Hepatocyte (in vitro differentiated cells): ENCODE data around the gene DNAH9. TPM values are rescaled to one million over a fixed set of nuclear protein-coding genes. Genes with fewer than 3 reads are reported as not detected.
A peak's percentile ranks its signal among the peaks of the same experiment; 100 is the strongest.

Experiments
- DNase-seq: peaks from one replicate; pipeline ENCODE4 v3.0.0-alpha.2; 2016; ENCODE audit warnings: low spot score
- H2AFZ ChIP-seq: fragments of 200-600 bp; sonication (generic); 2 replicates; pipeline ENCODE4 v1.6.0; 2016; ENCODE audit warnings: antibody characterized with exemption, mild to moderate bottlenecking
- H3K27ac ChIP-seq: fragments of 200-600 bp; sonication (generic); 2 replicates; pipeline ENCODE4 v1.5.1; 2016; ENCODE audit warnings: mild to moderate bottlenecking
- H3K27me3 ChIP-seq: fragments of 200-600 bp; sonication (generic); 2 replicates; pipeline ENCODE4 v1.6.1; 2016
- H3K36me3 ChIP-seq: fragments of 200-600 bp; sonication (generic); replicated peaks from 2 replicates; pipeline ENCODE4 v1.5.1; 2016; ENCODE audit warnings: low read depth; ENCODE audit not compliant: insufficient read depth
- H3K4me1 ChIP-seq: fragments of 200-600 bp; sonication (generic); 2 replicates; pipeline ENCODE4 v1.5.1; 2016; ENCODE audit warnings: mild to moderate bottlenecking, moderate library complexity; ENCODE audit not compliant: insufficient read depth
- H3K4me2 ChIP-seq: fragments of 200-600 bp; sonication (generic); 2 replicates; pipeline ENCODE4 v1.6.0; 2016
- H3K4me3 ChIP-seq: fragments of 200-600 bp; sonication (generic); 2 replicates; pipeline ENCODE4 v1.5.1; 2016; ENCODE audit warnings: mild to moderate bottlenecking
- H3K79me2 ChIP-seq: fragments of 200-600 bp; sonication (generic); 2 replicates; pipeline ENCODE4 v1.6.0; 2017; ENCODE audit warnings: mild to moderate bottlenecking
- H3K9me2 ChIP-seq: fragments of 200-600 bp; sonication (generic); replicated peaks from 2 replicates; pipeline ENCODE4 v1.6.0; 2017; ENCODE audit warnings: mild to moderate bottlenecking; ENCODE audit not compliant: insufficient read depth
- H3K9me3 ChIP-seq: fragments of 200-600 bp; sonication (generic); 2 replicates; pipeline ENCODE4 v1.5.1; 2016; ENCODE audit warnings: low read depth, mild to moderate bottlenecking
- H4K20me1 ChIP-seq: fragments of 200-600 bp; sonication (generic); 2 replicates; pipeline ENCODE4 v1.6.0; 2016; ENCODE audit warnings: mild to moderate bottlenecking; ENCODE audit not compliant: insufficient read depth, poor library complexity, severe bottlenecking
- EZH2 ChIP-seq: fragments of 200-600 bp; sonication (generic); IDR thresholded peaks from 2 replicates; pipeline ENCODE4 v1.6.1; 2016; ENCODE audit warnings: antibody characterized with exemption, mild to moderate bottlenecking, borderline replicate concordance
- EZH2phosphoT487 ChIP-seq: fragments of 200-600 bp; sonication (generic); IDR thresholded peaks from one replicate; pipeline ENCODE4 v1.6.1; 2018; ENCODE audit warnings: antibody characterized with exemption, mild to moderate bottlenecking, low read depth, moderate library complexity; ENCODE audit not compliant: unreplicated experiment, severe bottlenecking
- WGBS: methylation state at CpG from one replicate; pipeline ENCODE4 v1.1.6; 2016; ENCODE audit warnings: low lambda C conversion rate; ENCODE audit errors: missing lambda C conversion rate; 5-methylcytosine and 5-hydroxymethylcytosine counted together
- polyA plus RNA-seq: library from polyadenylated mRNA; unstranded; fragments of >200 nt; fragmentation: Nextera tagmentation; extraction: Ambion mirVana; gene quantifications from 2 replicates; pipeline ENCODE4 v1.2.1, GENCODE V29; 2016
- total RNA-seq: library from RNA; depleted of rRNA; stranded (reverse); fragments of >200 nt; gene quantifications from 2 replicates; pipeline ENCODE4 v1.2.3, GENCODE V29; 2014
- TF ChIP-seq, protein P1 (sequence below): fragments of 200-600 bp; sonication (generic); IDR thresholded peaks from 2 replicates; pipeline ENCODE4 v1.5.1; 2016; ENCODE audit warnings: antibody characterized with exemption, mild to moderate bottlenecking; ENCODE audit not compliant: poor library complexity

DNAH9 gene
- total and polyA plus RNA-seq, 2 experiments from 2014 or later: 1.2 to 2.7 TPM

DNA sequence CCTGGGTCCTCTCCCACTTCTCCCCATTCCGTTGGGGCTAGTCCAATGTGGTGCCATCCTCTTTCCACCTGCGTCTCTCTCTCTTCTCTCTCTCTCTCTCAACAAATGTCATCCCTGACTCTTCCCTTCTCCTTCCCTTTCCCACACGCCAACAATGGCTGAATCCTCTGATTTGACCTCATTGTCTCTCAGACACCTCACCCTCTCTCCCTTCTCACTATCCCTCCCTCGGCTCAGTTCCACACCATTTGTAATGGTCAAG is 399.6 kb downstream of the DNAH9 start:
- Histone ChIP-seq H3K36me3 (no peaks in the 10 kb centered on the region), H3K4me2 (peak overlapping the region; percentile 78), H3K9me2 (no peaks in the 10 kb centered on the region), H2AFZ (peak overlapping the region; percentile 97), H3K79me2 (peaks cover 12% of the 10 kb centered on the region), H3K27me3 (no peaks in the 10 kb centered on the region), H3K9me3 (no peaks in the 10 kb centered on the region), H3K4me1 (peaks cover 7% of the 10 kb centered on the region), H3K4me3 (peak overlapping the region; percentile 44), H4K20me1 (no peaks in the 10 kb centered on the region), H3K27ac (peak overlapping the region; percentile 90)
- no peak for DNase-seq
- TF ChIP-seq, protein P1, sequence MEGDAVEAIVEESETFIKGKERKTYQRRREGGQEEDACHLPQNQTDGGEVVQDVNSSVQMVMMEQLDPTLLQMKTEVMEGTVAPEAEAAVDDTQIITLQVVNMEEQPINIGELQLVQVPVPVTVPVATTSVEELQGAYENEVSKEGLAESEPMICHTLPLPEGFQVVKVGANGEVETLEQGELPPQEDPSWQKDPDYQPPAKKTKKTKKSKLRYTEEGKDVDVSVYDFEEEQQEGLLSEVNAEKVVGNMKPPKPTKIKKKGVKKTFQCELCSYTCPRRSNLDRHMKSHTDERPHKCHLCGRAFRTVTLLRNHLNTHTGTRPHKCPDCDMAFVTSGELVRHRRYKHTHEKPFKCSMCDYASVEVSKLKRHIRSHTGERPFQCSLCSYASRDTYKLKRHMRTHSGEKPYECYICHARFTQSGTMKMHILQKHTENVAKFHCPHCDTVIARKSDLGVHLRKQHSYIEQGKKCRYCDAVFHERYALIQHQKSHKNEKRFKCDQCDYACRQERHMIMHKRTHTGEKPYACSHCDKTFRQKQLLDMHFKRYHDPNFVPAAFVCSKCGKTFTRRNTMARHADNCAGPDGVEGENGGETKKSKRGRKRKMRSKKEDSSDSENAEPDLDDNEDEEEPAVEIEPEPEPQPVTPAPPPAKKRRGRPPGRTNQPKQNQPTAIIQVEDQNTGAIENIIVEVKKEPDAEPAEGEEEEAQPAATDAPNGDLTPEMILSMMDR: no peak
- TF ChIP-seq EZH2 (no peak), EZH2phosphoT487 (no peak)
- 64% methylated on average over 4 of the region's 4 CpGs for whole genome bisulfite sequencing

DNA sequence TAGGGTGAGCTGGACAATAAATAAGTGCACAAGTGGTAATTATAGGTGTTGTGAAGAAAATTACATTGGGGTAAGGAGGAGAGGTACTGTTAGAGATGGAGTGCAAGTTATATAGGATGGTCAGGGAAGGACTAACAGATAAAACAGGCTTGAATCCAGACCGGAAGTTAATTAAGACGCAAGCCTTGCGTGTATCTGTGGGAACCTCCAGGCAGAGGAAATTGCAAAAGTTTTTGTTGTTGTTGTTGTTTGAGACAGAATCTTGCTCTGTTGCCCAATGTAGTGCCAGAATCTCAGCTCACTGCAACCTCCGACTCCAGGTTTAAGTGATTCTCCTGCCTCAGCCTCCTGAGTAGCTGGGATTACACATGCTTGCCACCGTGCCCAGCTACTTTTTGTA is 401.4 kb downstream of the DNAH9 start:
- H3K27me3 ChIP-seq: no peaks in the 10 kb centered on the region
- DNase-seq: no peak
- H3K4me2 ChIP-seq: no peak overlapping the region
- H3K36me3 ChIP-seq: no peaks in the 10 kb centered on the region
- H3K79me2 ChIP-seq: peaks cover 12% of the 10 kb centered on the region
- no peaks in the 10 kb centered on the region for H3K9me2 ChIP-seq
- peaks cover 7% of the 10 kb centered on the region for H3K4me1 ChIP-seq
- no peak overlapping the region for H2AFZ ChIP-seq
- H3K4me3 ChIP-seq: no peak overlapping the region
- no peak overlapping the region for H3K27ac ChIP-seq
- no peak for TF ChIP-seq EZH2phosphoT487
- TF ChIP-seq, protein P1: no peak
- no peak for TF ChIP-seq EZH2
- no peaks in the 10 kb centered on the region for H3K9me3 ChIP-seq
- WGBS: 96% methylated on average over 5 of the region's 5 CpGs
- H4K20me1 ChIP-seq: no peaks in the 10 kb centered on the region

DNA sequence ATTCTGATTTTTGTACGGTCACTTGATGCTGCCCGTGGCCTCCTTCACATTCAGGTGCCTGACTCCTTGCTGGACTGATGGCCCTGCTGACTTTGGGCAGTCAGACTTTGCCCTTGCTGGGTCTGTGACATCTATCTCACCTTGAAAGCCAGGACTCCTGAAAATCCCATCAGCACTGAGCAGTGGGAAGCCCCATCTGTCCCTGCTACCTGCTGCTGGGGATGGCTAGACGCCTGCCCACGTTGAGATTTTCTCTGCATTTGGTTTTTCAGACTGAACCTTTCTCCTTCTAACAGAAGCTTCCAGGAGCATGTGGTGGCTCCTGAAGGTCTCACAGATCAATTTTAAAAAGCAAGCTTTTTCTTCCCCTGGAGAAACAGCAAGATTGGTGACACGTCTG is 409.2 kb downstream of the DNAH9 start:
- Histone ChIP-seq H2AFZ (no peak overlapping the region), H3K36me3 (no peaks in the 10 kb centered on the region), H3K4me1 (no peaks in the 10 kb centered on the region), H3K27ac (no peak overlapping the region), H3K4me2 (no peak overlapping the region), H3K4me3 (no peak overlapping the region), H4K20me1 (no peaks in the 10 kb centered on the region), H3K9me2 (no peaks in the 10 kb centered on the region), H3K79me2 (no peaks in the 10 kb centered on the region), H3K9me3 (no peaks in the 10 kb centered on the region), H3K27me3 (no peaks in the 10 kb centered on the region)
- no peak for TF ChIP-seq EZH2phosphoT487
- TF ChIP-seq, protein P1: no peak
- TF ChIP-seq EZH2: no peak
- no peak for DNase-seq
- 86% methylated on average over 5 of the region's 5 CpGs for WGBS
